ENCODE data around the gene RAPGEF3. TPM values are rescaled to one million over a fixed set of nuclear protein-coding genes. Genes with fewer than 3 reads are reported as not detected.

The RAPGEF3 gene
- total RNA-seq, 3 donors from 2014 or later, result 40.6 to 87.8 (median 60.3) TPM

DNA sequence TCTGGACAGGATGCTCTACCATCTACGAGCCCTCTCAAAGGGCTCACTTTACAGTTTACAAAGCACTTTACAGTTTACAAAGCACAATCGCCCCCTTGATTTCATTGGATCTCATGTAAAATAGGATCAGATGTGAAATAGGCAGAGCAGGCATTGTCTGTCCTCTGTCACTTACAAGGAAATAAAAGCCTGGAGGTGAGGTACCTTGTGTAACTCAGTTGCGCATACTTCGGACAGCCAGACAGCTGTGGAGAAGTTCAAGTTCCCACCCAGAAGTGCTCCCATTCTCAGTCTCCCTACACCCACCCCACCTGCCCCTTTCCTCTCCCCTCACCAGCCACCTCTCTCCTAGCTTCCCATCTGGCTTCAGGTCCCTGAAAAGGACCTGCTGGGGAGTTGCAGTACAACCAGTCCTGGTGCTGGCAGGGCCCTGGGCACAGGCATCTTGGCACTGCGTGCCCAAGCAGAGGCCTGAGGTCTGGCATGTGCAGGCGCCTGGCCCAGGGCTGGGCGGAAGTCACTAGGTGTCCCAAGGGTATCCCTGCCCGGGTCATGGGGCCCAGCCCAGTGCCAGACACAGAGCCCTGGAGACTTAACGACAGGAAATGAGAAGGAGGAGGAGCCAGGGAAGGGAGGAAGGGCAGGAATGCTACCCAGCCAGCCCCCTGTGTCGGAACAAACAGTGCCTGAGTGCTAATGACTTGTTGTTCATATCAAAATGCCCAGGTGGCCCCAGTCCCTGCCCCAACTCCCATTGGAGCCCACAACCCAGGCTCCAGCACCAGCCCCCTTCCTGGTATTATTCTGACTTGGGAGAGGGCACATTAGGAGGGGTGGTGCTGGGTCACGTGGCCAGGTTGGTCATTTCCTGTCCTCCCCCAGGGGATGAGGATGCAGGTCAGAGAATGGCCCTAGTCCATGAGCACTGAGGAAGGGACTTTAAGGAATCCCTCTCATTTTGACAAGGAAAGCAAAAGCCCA lies 5.4 kb downstream of the RAPGEF3 start:
- H3K4me3 ChIP-seq, result peak overlapping the region in 1 of 3 donors; percentile 70
- TF ChIP-seq POLR2AphosphoS5 (IDR thresholded peaks at IDR 0.05) (peak; percentile 81 to 87 (median 83)), POLR2A (IDR thresholded peaks at IDR 0.05) (no peak)
- TF ChIP-seq, protein P1, sequence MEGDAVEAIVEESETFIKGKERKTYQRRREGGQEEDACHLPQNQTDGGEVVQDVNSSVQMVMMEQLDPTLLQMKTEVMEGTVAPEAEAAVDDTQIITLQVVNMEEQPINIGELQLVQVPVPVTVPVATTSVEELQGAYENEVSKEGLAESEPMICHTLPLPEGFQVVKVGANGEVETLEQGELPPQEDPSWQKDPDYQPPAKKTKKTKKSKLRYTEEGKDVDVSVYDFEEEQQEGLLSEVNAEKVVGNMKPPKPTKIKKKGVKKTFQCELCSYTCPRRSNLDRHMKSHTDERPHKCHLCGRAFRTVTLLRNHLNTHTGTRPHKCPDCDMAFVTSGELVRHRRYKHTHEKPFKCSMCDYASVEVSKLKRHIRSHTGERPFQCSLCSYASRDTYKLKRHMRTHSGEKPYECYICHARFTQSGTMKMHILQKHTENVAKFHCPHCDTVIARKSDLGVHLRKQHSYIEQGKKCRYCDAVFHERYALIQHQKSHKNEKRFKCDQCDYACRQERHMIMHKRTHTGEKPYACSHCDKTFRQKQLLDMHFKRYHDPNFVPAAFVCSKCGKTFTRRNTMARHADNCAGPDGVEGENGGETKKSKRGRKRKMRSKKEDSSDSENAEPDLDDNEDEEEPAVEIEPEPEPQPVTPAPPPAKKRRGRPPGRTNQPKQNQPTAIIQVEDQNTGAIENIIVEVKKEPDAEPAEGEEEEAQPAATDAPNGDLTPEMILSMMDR (IDR thresholded peaks at IDR 0.05), result peak; percentile 30 to 65 (median 45)

DNA sequence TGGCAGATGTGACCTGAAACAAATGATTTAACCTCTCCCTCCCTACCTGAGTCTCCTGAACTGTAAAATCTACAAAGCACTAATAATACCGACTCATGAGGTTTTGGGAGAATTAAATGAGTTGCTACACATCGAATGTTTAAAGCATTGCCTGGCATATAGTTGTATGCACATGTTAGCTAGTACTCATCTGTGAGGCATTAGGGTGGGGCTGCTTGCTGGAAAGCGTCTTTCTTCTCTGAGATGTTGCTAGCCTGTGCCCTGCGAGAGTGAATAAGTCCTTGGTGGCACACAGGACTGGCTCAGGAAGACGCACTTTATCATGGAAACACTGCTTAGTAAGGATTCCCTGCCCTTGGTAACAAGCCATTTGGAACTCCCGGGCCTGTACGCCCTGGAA lies 6.1 kb downstream of the RAPGEF3 start:
- no peak for DNase-seq (ENCODE audit: low spot score in 2 of 2)
- no peaks in the 10 kb centered on the region for H3K27me3 ChIP-seq
- TF ChIP-seq POLR2AphosphoS5 (IDR thresholded peaks at IDR 0.05) (no peak), POLR2A (IDR thresholded peaks at IDR 0.05) (no peak)
- TF ChIP-seq, protein P1 (IDR thresholded peaks at IDR 0.05), result no peak
- no peaks in the 10 kb centered on the region for H3K9me3 ChIP-seq
- peak overlapping the region; percentile 88 to 95 for H3K27ac ChIP-seq
- H3K4me3 ChIP-seq, result peak overlapping the region in 1 of 3 donors; percentile 36
- H3K4me1 ChIP-seq, result peaks cover 16 to 27% of the 10 kb centered on the region in 2 donors
- intact Hi-C loops (cut with DNase I; ENCODE audit: low total_unique reads), result no loop called here
- H3K36me3 ChIP-seq, result no peaks in the 10 kb centered on the region

More for the DNA sequence above, 5.4 kb downstream of the RAPGEF3 start:
- H3K36me3 ChIP-seq, result no peaks in the 10 kb centered on the region
- no peaks in the 10 kb centered on the region for H3K27me3 ChIP-seq
- H3K4me1 ChIP-seq, result peaks cover 21 to 27% of the 10 kb centered on the region in 2 donors
- H3K9me3 ChIP-seq, result no peaks in the 10 kb centered on the region
- intact Hi-C loops (cut with DNase I; ENCODE audit: low total_unique reads), result no loop called here
- peak; percentile 85 to 98 for DNase-seq (ENCODE audit: low spot score in 2 of 2)
- H3K27ac ChIP-seq, result peak overlapping the region; percentile 88 to 95

DNA sequence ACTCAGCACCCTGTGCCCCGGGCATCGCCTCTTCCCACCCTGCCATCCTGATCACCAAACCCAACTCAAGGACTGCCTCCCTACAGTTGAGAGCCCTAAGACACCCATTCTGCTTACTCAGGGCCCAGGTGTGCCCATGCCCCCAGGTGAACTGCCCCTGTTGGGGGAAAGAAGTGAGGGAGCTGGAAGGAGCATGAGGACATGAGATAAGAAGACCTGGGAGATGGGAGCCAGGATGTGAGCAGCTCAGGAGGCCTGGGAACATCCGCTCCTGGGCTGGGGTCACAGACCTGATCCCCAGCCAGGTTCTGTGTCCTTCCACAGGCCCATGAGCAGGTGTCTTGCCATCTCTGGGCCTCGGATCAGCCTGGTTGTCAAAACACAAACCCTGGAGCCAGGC lies 6.6 kb downstream of the RAPGEF3 start:
- DNase-seq (ENCODE audit: low spot score in 2 of 2), result no peak
- H3K9me3 ChIP-seq, result no peaks in the 10 kb centered on the region
- no peaks in the 10 kb centered on the region for H3K36me3 ChIP-seq
- intact Hi-C loops (cut with DNase I; ENCODE audit: low total_unique reads), result no loop called here
- no peaks in the 10 kb centered on the region for H3K27me3 ChIP-seq
- no peak overlapping the region for H3K4me3 ChIP-seq
- H3K4me1 ChIP-seq, result peaks cover 16 to 27% of the 10 kb centered on the region in 2 donors
- TF ChIP-seq POLR2A (IDR thresholded peaks at IDR 0.05) (no peak), POLR2AphosphoS5 (IDR thresholded peaks at IDR 0.05) (no peak)
- TF ChIP-seq, protein P1 (IDR thresholded peaks at IDR 0.05), result no peak
- H3K27ac ChIP-seq, result peak overlapping the region; percentile 88 to 95

DNA sequence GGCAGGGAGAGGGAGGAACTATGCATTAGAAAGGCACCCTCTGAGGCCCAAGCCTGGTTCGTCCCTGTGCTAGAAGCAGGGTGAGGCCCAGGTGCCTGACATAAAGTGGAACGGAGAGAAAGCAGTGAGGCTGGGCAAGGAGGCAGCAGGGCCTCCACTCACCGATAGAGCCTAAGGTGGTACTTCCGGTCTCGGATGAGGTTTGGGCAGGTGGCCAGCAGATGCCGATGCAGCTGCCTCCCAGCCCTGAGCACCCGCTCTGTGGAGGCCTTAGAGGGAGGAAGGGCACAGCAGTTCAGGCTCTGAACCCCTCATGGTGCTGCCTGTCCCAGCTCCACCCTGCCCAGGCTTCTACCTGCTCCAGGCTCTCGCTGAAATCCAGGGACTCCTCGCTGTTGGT lies 7.1 kb downstream of the RAPGEF3 start:
- intact Hi-C loops (cut with DNase I; ENCODE audit: low total_unique reads), result no loop called here
- Histone ChIP-seq H3K4me1 (peaks cover 16 to 27% of the 10 kb centered on the region in 2 donors), H3K9me3 (no peaks in the 10 kb centered on the region), H3K36me3 (no peaks in the 10 kb centered on the region), H3K27ac (peak overlapping the region in 1 of 2 donors; percentile 95), H3K27me3 (no peaks in the 10 kb centered on the region), H3K4me3 (no peak overlapping the region)
- TF ChIP-seq, protein P1 (IDR thresholded peaks at IDR 0.05), result no peak
- TF ChIP-seq POLR2A (IDR thresholded peaks at IDR 0.05) (no peak), POLR2AphosphoS5 (IDR thresholded peaks at IDR 0.05) (no peak)
- no peak for DNase-seq (ENCODE audit: low spot score in 2 of 2)

DNA sequence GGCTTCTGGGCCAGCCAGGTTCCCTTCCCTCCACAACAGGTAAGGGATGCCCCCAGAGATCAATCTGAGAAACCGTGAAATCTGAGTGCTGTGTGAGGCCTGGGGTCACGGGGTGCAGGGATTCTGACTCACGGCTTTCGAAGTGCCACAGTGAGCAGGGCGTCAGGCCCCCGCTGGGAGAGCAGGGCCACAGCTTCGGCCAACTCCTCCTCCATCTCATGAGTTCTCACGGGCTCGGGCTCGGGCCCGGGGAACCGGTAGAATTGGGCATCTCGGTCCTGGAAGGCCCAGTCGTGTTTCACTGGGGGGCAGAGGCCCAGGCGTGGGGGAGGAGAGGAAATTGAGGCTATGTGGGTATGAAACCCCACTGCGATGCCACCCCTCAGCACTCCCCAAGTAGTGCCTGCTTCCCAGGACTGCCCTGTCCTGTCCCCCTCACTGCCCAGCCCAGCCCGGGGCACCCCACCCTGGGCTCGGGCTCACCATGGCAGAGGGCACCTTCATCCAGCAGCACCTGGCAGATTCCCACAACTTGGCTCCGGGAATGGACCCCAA lies 7.7 kb downstream of the RAPGEF3 start:
- intact Hi-C loops (cut with DNase I; ENCODE audit: low total_unique reads), result no loop called here
- no peaks in the 10 kb centered on the region for H3K9me3 ChIP-seq
- DNase-seq (ENCODE audit: low spot score in 2 of 2), result no peak
- peak overlapping the region in 1 of 2 donors; percentile 95 for H3K27ac ChIP-seq
- TF ChIP-seq POLR2A (IDR thresholded peaks at IDR 0.05), result no peak
- TF ChIP-seq, protein P1 (IDR thresholded peaks at IDR 0.05), result no peak
- TF ChIP-seq POLR2AphosphoS5 (IDR thresholded peaks at IDR 0.05), result no peak
- H3K4me1 ChIP-seq, result peaks cover 16 to 26% of the 10 kb centered on the region in 2 donors
- H3K27me3 ChIP-seq, result no peaks in the 10 kb centered on the region
- no peak overlapping the region for H3K4me3 ChIP-seq
- no peaks in the 10 kb centered on the region for H3K36me3 ChIP-seq

Data from breast epithelium (tissue), 4 donors.